Rectal smooth muscle tissue (tissue), 1 donor: ENCODE data around the gene B3GAT1.
"Not testable (repeated sequence)": the region's sequence is repeated elsewhere in the genome, so short reads cannot be mapped to it uniquely, and the experiment has no call there.

Experiments
- H3K27ac ChIP-seq: one replicate; pipeline ENCODE4 v1.7.0; 2013; ENCODE audit warnings: low read depth, low read length, inconsistent platforms
- H3K27me3 ChIP-seq: one replicate; pipeline ENCODE4 v1.7.0; 2013; ENCODE audit warnings: low read length; ENCODE audit not compliant: control insufficient read depth, insufficient read depth
- H3K36me3 ChIP-seq: one replicate; pipeline ENCODE4 v1.7.0; 2013; ENCODE audit warnings: low read length; ENCODE audit not compliant: control insufficient read depth, insufficient read depth
- H3K4me1 ChIP-seq: one replicate; pipeline ENCODE4 v1.7.0; 2013; ENCODE audit warnings: low read length; ENCODE audit not compliant: control insufficient read depth, insufficient read depth
- H3K4me3 ChIP-seq: one replicate; pipeline ENCODE4 v1.7.0; 2013; ENCODE audit warnings: low read length
- H3K9ac ChIP-seq: one replicate; pipeline ENCODE4 v1.7.0; 2013; ENCODE audit warnings: low read length

B3GAT1 gene

GRCh38 chr11:134450186-134450585 lies 38.1 kb upstream of the B3GAT1 start:
- Histone ChIP-seq H3K4me3 (no peak overlapping the region), H3K27ac (no peak overlapping the region), H3K9ac (no peak overlapping the region), H3K4me1 (no peaks in the 10 kb centered on the region), H3K27me3 (no peaks in the 10 kb centered on the region), H3K36me3 (no peaks in the 10 kb centered on the region)

- Histone ChIP-seq H3K4me3 (no peak overlapping the region), H3K27me3 (no peaks in the 10 kb centered on the region), H3K9ac (no peak overlapping the region), H3K27ac (no peak overlapping the region), H3K36me3 (no peaks in the 10 kb centered on the region), H3K4me1 (no peaks in the 10 kb centered on the region)
Observed at GRCh38 chr11:134449713-134450112, 37.7 kb upstream of the B3GAT1 start.

- Histone ChIP-seq H3K27ac (no peak overlapping the region), H3K4me3 (no peak overlapping the region), H3K4me1 (no peaks in the 10 kb centered on the region), H3K9ac (no peak overlapping the region), H3K27me3 (no peaks in the 10 kb centered on the region), H3K36me3 (no peaks in the 10 kb centered on the region)
Observed at GRCh38 chr11:134449051-134449450, 37.0 kb upstream of the B3GAT1 start.

- H3K4me1 ChIP-seq, result no peaks in the 10 kb centered on the region
- H3K27ac ChIP-seq, result no peak overlapping the region
- H3K9ac ChIP-seq, result no peak overlapping the region
- no peaks in the 10 kb centered on the region for H3K27me3 ChIP-seq
- no peak overlapping the region for H3K4me3 ChIP-seq
- no peaks in the 10 kb centered on the region for H3K36me3 ChIP-seq
Observed at GRCh38 chr11:134447696-134448095, 35.7 kb upstream of the B3GAT1 start.

GRCh38 chr11:134445601-134446325 lies 33.7 kb upstream of the B3GAT1 start:
- Histone ChIP-seq H3K27ac (no peak overlapping the region), H3K27me3 (no peaks in the 10 kb centered on the region), H3K4me3 (no peak overlapping the region), H3K9ac (no peak overlapping the region), H3K4me1 (no peaks in the 10 kb centered on the region), H3K36me3 (no peaks in the 10 kb centered on the region)

DNA sequence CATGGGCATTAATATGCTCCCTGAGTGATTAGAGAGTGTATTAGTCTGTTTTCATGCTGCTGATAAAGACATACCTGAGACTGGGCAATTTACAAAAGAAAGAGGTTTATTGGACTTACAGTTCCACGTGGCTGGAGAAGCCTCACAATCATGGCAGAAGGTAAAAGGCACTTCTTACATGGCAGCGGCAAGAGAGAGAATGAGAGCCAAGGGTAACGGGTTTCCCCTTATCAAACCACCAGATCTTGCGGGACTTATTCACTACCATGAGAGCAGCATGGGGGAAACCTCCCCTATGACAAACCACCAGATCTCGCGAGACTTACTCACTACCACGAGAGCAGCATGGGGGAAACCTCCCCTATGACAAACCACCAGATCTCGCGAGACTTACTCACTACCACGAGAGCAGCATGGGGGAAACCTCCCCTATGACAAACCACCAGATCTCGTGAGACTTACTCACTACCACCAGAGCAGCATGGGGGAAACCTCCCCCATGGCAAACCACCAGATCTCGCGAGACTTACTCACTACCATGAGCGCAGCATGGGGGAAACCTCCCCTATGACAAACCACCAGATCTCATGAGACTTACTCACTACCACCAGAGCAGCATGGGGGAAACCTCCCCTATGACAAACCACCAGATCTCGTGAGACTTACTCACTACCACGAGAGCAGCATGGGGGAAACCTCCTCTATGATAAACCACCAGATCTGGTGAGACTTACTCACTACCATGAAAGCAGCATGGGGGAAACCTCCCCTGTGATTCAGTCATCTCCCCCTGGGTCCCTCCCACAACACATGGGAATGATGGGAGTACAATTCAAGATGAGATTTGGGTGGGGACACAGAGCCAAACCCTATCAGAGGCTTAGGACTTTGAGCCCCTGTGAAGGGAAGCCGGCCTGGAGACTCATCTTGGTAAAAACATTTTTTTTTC lies 32.4 kb upstream of the B3GAT1 start:
- not testable (repeated sequence) for H3K27ac ChIP-seq, H3K36me3 ChIP-seq, H3K9ac ChIP-seq, H3K27me3 ChIP-seq, H3K4me1 ChIP-seq, H3K4me3 ChIP-seq

GRCh38 chr11:134443246-134443645 lies 31.2 kb upstream of the B3GAT1 start:
- no peak overlapping the region for H3K4me3 ChIP-seq
- H3K27ac ChIP-seq, result no peak overlapping the region
- H3K36me3 ChIP-seq, result no peaks in the 10 kb centered on the region
- no peak overlapping the region for H3K9ac ChIP-seq
- H3K4me1 ChIP-seq, result no peaks in the 10 kb centered on the region
- H3K27me3 ChIP-seq, result no peaks in the 10 kb centered on the region

DNA sequence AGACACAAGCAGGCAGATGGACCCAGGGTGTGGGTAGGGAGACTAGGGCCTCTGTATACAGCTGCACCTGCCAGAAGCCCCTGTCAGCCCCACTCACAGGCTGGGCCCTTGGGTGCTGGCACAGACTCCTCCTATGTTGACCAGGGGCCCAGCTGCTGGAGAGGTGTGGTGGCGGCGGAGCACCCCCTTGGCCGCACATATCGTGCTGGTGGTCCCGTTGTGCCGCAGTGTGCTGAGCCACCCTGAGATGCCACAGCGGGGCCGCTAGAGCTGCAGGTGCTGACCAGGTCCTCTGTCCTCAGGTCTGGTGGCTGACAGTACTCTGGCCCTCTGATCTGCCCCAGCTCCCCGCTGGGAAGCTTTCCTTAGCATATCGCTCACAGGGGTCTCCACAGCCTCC lies 30.2 kb upstream of the B3GAT1 start:
- Histone ChIP-seq H3K4me3 (no peak overlapping the region), H3K27me3 (no peaks in the 10 kb centered on the region), H3K4me1 (no peaks in the 10 kb centered on the region), H3K27ac (no peak overlapping the region), H3K36me3 (no peaks in the 10 kb centered on the region), H3K9ac (no peak overlapping the region)

DNA sequence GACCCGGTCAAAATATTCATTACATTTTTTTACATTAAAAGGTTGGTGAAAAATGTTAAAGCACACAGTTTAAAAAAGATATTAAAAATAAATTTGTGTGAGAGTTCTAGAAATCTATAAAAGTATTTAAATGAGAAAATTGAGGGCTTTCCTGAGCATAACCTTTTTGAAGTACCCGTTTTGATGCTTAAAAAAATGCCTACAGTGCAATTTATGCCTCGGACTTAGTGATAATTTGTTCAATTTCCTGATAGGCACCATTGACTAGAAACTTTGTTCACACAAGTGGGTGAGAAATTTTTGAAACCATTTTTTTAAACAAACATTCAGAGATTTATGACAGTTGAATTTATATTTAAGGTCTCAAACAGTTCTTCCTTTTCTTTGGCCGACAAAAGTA lies 29.7 kb upstream of the B3GAT1 start:
- no peak overlapping the region for H3K9ac ChIP-seq
- no peak overlapping the region for H3K27ac ChIP-seq
- no peaks in the 10 kb centered on the region for H3K36me3 ChIP-seq
- no peaks in the 10 kb centered on the region for H3K27me3 ChIP-seq
- H3K4me3 ChIP-seq, result no peak overlapping the region
- H3K4me1 ChIP-seq, result no peaks in the 10 kb centered on the region

- no peaks in the 10 kb centered on the region for H3K36me3 ChIP-seq
- H3K9ac ChIP-seq, result no peak overlapping the region
- no peak overlapping the region for H3K4me3 ChIP-seq
- no peaks in the 10 kb centered on the region for H3K4me1 ChIP-seq
- no peak overlapping the region for H3K27ac ChIP-seq
- H3K27me3 ChIP-seq, result no peaks in the 10 kb centered on the region
Observed at GRCh38 chr11:134441281-134441680, 29.2 kb upstream of the B3GAT1 start.

GRCh38 chr11:134440851-134441250 lies 28.8 kb upstream of the B3GAT1 start:
- no peak overlapping the region for H3K4me3 ChIP-seq
- no peak overlapping the region for H3K27ac ChIP-seq
- no peaks in the 10 kb centered on the region for H3K36me3 ChIP-seq
- no peaks in the 10 kb centered on the region for H3K27me3 ChIP-seq
- no peak overlapping the region for H3K9ac ChIP-seq
- no peaks in the 10 kb centered on the region for H3K4me1 ChIP-seq

GRCh38 chr11:134438542-134439537 lies 26.8 kb upstream of the B3GAT1 start:
- no peaks in the 10 kb centered on the region for H3K4me1 ChIP-seq

More at GRCh38 chr11:134438542-134439537, 26.8 kb upstream of the B3GAT1 start:
- no peaks in the 10 kb centered on the region for H3K36me3 ChIP-seq
- H3K27ac ChIP-seq, result no peak overlapping the region
- no peak overlapping the region for H3K4me3 ChIP-seq
- no peaks in the 10 kb centered on the region for H3K27me3 ChIP-seq
- H3K9ac ChIP-seq, result no peak overlapping the region
